Right lobe of liver (tissue), 6 donors: ENCODE results near the gene PEPD. TPM values are rescaled to one million over a fixed set of nuclear protein-coding genes. Genes with fewer than 3 reads are reported as not detected.

Experiments used
- ATAC-seq, 4 donors: fragments of 200-7000 bp; cut with Tn5 transposase; one replicate each; pipeline ENCODE4 v1.9.1; 2020; ENCODE audit warnings: mild to moderate bottlenecking in 4 of 4, moderate library complexity in 4 of 4
- DNase-seq, 3 donors: peaks; one replicate each; pipeline ENCODE4 v3.0.0-alpha.2; 2020
- H3K27ac ChIP-seq, 3 donors: fragments of 200-600 bp; one replicate each; pipeline ENCODE4 v1.8.0; 2022
- H3K27me3 ChIP-seq, 2 donors: fragments of 200-600 bp; one replicate each; pipeline ENCODE4 v1.8.0; 2022
- H3K36me3 ChIP-seq, 4 donors: fragments of 200-600 bp; sonication (generic) in 1 of 4; one replicate each; pipeline versions ENCODE4 v1.5.1 to v1.8.0; 2017 to 2022; ENCODE audit warnings: control low read depth in 1 of 4
- H3K4me1 ChIP-seq, 4 donors: fragments of 200-600 bp; sonication (generic) in 1 of 4; one replicate each; pipeline versions ENCODE4 v1.5.1 to v1.8.0; 2017 to 2022; ENCODE audit warnings: control low read depth in 1 of 4
- H3K4me3 ChIP-seq, 3 donors: fragments of 200-600 bp; one replicate each; pipeline ENCODE4 v1.8.0; 2022
- H3K9me3 ChIP-seq, 4 donors: fragments of 200-600 bp; sonication (generic) in 1 of 4; one replicate each; pipeline versions ENCODE4 v1.5.1 to v1.8.0; 2017 to 2022; ENCODE audit warnings: control low read depth in 1 of 4
- POLR2A ChIP-seq: fragments of 450-650 bp; IDR thresholded peaks from one replicate; pipeline ENCODE4 v1.6.1; 2017; ENCODE audit warnings: antibody characterized with exemption, mild to moderate bottlenecking
- WGBS: methylation state at CpG from one replicate; pipeline ENCODE4 v1.1.6; 2018; ENCODE audit warnings: low coverage, low lambda C conversion rate; ENCODE audit not compliant: insufficient coverage; ENCODE audit errors: missing lambda C conversion rate; 5-methylcytosine and 5-hydroxymethylcytosine counted together
- intact Hi-C, 2 donors: fragments of 100-400 bp; cut with DNase I; formaldehyde crosslinking; loops; one replicate each; pipeline versions ENCODE4 v1.11.2 to v1.14.1; 2022
- total RNA-seq, 6 experiments: library from RNA; depleted of rRNA in 2 of 6; stranded (reverse); fragments of >200 nt in 2 of 6; fragmentation: NEBNext Ultra II Directional in 3 of 6; extraction: Animal tissue kit (Norgen Biotek cat#: 25700) in 3 of 6; gene quantifications; one replicate each; pipeline versions ENCODE4 v1.1.0 to v1.2.4, GENCODE V29; 2016 to 2023
- TF ChIP-seq, protein P1 (sequence below), 4 donors: fragments of 200-600 bp in 3 of 4; fragments of 450-650 bp in 1 of 4; IDR thresholded peaks; one replicate each; pipeline versions ENCODE4 v1.5.1 to v1.8.0; 2016 to 2022; ENCODE audit warnings: antibody characterized with exemption in 4 of 4, mild to moderate bottlenecking in 2 of 4
- donor health status: DM: no; HTN: yes; CAD: no.
- donor health status: DM: no; HTN: no; CAD: no.
- donor health status: DM: no; HTN: no; CAD: no.
- donor health status: DM: no; HTN: yes; CAD: no.
- donor health status: DM: no; HTN: yes; CAD: no.

PEPD gene
- total RNA-seq, 6 experiments from 2014 or later, result 121 to 261 (median 167) TPM

GRCh38 chr19:33552191-33552927 lies 30.8 kb upstream of the PEPD start:
- Histone ChIP-seq H3K4me1 (no peaks in the 10 kb centered on the region), H3K27ac (no peak overlapping the region), H3K27me3 (no peaks in the 10 kb centered on the region), H3K9me3 (no peaks in the 10 kb centered on the region), H3K4me3 (no peak overlapping the region), H3K36me3 (no peaks in the 10 kb centered on the region)
- intact Hi-C loops, result no loop called here
- no peak for DNase-seq
- WGBS, result 87% methylated on average over 12 of the region's 18 CpGs
- no peak for ATAC-seq
- TF ChIP-seq POLR2A, result no peak
- TF ChIP-seq, protein P1, sequence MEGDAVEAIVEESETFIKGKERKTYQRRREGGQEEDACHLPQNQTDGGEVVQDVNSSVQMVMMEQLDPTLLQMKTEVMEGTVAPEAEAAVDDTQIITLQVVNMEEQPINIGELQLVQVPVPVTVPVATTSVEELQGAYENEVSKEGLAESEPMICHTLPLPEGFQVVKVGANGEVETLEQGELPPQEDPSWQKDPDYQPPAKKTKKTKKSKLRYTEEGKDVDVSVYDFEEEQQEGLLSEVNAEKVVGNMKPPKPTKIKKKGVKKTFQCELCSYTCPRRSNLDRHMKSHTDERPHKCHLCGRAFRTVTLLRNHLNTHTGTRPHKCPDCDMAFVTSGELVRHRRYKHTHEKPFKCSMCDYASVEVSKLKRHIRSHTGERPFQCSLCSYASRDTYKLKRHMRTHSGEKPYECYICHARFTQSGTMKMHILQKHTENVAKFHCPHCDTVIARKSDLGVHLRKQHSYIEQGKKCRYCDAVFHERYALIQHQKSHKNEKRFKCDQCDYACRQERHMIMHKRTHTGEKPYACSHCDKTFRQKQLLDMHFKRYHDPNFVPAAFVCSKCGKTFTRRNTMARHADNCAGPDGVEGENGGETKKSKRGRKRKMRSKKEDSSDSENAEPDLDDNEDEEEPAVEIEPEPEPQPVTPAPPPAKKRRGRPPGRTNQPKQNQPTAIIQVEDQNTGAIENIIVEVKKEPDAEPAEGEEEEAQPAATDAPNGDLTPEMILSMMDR (IDR thresholded peaks at IDR 0.05), result no peak

GRCh38 chr19:33551676-33552075 lies 30.1 kb upstream of the PEPD start:
- DNase-seq, result no peak
- no CpG with 5 or more reads among the region's 6 CpGs for WGBS
- no peak overlapping the region for H3K4me3 ChIP-seq
- H3K36me3 ChIP-seq, result no peaks in the 10 kb centered on the region
- intact Hi-C loops, result no loop called here
- H3K4me1 ChIP-seq, result no peaks in the 10 kb centered on the region
- H3K27me3 ChIP-seq, result no peaks in the 10 kb centered on the region
- no peaks in the 10 kb centered on the region for H3K9me3 ChIP-seq
- H3K27ac ChIP-seq, result no peak overlapping the region
- no peak for ATAC-seq
- TF ChIP-seq, protein P1 (IDR thresholded peaks at IDR 0.05), result no peak
- no peak for TF ChIP-seq POLR2A

- no peaks in the 10 kb centered on the region for H3K27me3 ChIP-seq
- no peaks in the 10 kb centered on the region for H3K36me3 ChIP-seq
- no peak overlapping the region for H3K4me3 ChIP-seq
- H3K27ac ChIP-seq, result no peak overlapping the region
- no peaks in the 10 kb centered on the region for H3K4me1 ChIP-seq
- TF ChIP-seq, protein P1 (IDR thresholded peaks at IDR 0.05), result no peak
- TF ChIP-seq POLR2A, result no peak
- H3K9me3 ChIP-seq, result no peaks in the 10 kb centered on the region
- intact Hi-C loops, result no loop called here
- ATAC-seq (no peak), DNase-seq (no peak)
- 80% methylated on average over 1 of the region's 5 CpGs for WGBS
Observed at GRCh38 chr19:33550768-33551167, 29.2 kb upstream of the PEPD start.

DNA sequence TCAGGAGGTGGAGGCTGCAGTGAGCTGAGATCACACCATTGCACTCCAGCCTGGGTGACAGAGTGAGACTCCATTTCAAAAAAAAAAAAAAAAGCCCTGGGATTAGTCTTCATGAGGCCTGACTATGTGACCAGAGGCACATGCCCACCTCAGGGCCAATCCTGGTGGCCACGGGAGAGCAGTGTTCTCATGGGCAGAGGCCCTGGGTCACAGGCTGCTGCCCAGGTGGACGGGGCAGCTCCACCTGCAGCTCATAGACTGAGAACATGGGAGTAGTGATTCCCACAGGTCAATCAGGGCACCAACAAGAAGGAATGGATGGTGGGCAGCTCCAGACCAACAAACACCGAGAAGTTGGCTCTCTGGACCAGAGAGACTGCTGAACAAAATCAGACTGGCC lies 26.1 kb upstream of the PEPD start:
- H3K36me3 ChIP-seq, result no peaks in the 10 kb centered on the region
- intact Hi-C loops, result no loop called here
- no peak for ATAC-seq
- H3K4me3 ChIP-seq, result no peak overlapping the region
- WGBS, result 57% methylated on average over 1 of the region's 3 CpGs
- no peak for DNase-seq
- no peak for TF ChIP-seq POLR2A
- TF ChIP-seq, protein P1 (IDR thresholded peaks at IDR 0.05), result no peak
- no peak overlapping the region for H3K27ac ChIP-seq
- H3K4me1 ChIP-seq, result no peaks in the 10 kb centered on the region
- no peaks in the 10 kb centered on the region for H3K27me3 ChIP-seq
- H3K9me3 ChIP-seq, result no peaks in the 10 kb centered on the region
